TTC549 (cell line): Measurements from ENCODE around the gene CELA3B.
A peak's percentile ranks its signal among the peaks of the same experiment; 100 is the strongest.
"Not testable (repeated sequence)": the region's sequence is repeated elsewhere in the genome, so short reads cannot be mapped to it uniquely, and the experiment has no call there.

Experiments used
- FAIRE-seq: peaks from 2 replicates; lab custom pipeline; 2012; peaks lifted over from hg19 to GRCh38; lab: Jason Lieb, UNC

CELA3B gene

GRCh38 chr1:22012752-22013151 lies 35.9 kb downstream of the CELA3B start:
- FAIRE-seq, result not testable (repeated sequence)

GRCh38 chr1:22014575-22015206 lies 37.9 kb downstream of the CELA3B start:
- FAIRE-seq, result not testable (repeated sequence)

GRCh38 chr1:22018583-22019559 lies 42.0 kb downstream of the CELA3B start:
- no peak for FAIRE-seq

- no peak for FAIRE-seq
These were observed 44.2 kb downstream of the CELA3B start for GRCh38 chr1:22021061-22021460.

GRCh38 chr1:22024485-22025367 lies 47.9 kb downstream of the CELA3B start:
- FAIRE-seq, result no peak

GRCh38 chr1:22025368-22026155 lies 48.7 kb downstream of the CELA3B start:
- FAIRE-seq, result peak; percentile 74

- FAIRE-seq, result no peak
These were observed 50.1 kb downstream of the CELA3B start for GRCh38 chr1:22026924-22027289.

- FAIRE-seq, result no peak
These were observed 53.2 kb downstream of the CELA3B start for GRCh38 chr1:22030057-22030456.

- no peak for FAIRE-seq
These were observed 53.7 kb downstream of the CELA3B start for GRCh38 chr1:22030473-22030872.

GRCh38 chr1:22031214-22031962 lies 54.6 kb downstream of the CELA3B start:
- FAIRE-seq, result no peak

- not testable (repeated sequence) for FAIRE-seq
These were observed 58.0 kb downstream of the CELA3B start for GRCh38 chr1:22034834-22035233.

GRCh38 chr1:22037520-22037919 lies 60.7 kb downstream of the CELA3B start:
- FAIRE-seq, result no peak

- no peak for FAIRE-seq
These were observed 61.2 kb downstream of the CELA3B start for GRCh38 chr1:22038036-22038435.
